SH-SY5Y (cell line): ENCODE data around the gene TNPO2.

Source experiments
- GATA2 ChIP-seq: IDR thresholded peaks from 2 replicates; pipeline ENCODE4 v1.6.1; 2011; ENCODE audit warnings: mild to moderate bottlenecking, low read depth, low read length
- GATA3 ChIP-seq: IDR thresholded peaks from 2 replicates; pipeline ENCODE4 v1.6.1; 2011; ENCODE audit warnings: low read depth, mild to moderate bottlenecking, low read length, moderate library complexity

DNA sequence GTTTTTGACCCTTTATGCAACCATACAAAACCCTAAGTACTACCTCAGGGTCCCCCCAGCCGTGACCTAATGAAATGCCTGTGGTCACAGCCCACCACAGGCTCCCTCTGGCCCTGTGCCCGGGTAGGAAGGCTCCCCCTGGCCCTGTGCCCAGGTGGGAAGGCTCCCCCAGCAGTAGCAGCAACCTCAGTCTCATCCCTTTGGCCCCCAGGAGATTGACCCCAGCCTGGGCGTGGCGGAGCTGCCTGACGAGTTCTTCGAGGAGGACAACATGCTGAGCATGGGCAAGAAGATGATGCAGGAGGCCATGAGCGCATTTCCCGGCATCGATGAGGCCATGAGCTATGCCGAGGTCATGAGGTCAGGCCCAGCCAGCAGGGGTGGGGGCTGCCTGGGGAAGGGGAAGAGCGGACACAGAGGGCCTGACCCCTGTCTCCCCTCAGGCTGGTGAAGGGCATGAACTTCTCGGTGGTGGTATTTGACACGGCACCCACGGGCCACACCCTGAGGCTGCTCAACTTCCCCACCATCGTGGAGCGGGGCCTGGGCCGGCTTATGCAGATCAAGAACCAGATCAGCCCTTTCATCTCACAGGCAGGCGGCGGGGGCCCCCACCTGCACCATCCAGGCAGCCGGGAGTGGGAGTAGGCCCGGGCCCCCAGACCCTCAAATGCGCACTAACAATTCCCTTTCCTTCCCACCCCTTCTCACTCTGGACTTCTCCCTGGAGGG, 21.6 kb upstream of the TNPO2 start:
- TF ChIP-seq GATA3 = no peak
- no peak for TF ChIP-seq GATA2
